GM21737 (cell line): Measurements from ENCODE around the gene ZNF287.

ENCODE experiments used
- ATAC-seq: cut with Tn5 transposase; IDR thresholded peaks from one replicate; pipeline ENCODE4 v1.9.1; 2021; ENCODE audit warnings: mild to moderate bottlenecking, moderate library complexity; ENCODE audit not compliant: unreplicated experiment

Gene ZNF287

GRCh38 chr17:16517477-16517876 is 51.5 kb downstream of the ZNF287 start:
- ATAC-seq, result no peak

DNA sequence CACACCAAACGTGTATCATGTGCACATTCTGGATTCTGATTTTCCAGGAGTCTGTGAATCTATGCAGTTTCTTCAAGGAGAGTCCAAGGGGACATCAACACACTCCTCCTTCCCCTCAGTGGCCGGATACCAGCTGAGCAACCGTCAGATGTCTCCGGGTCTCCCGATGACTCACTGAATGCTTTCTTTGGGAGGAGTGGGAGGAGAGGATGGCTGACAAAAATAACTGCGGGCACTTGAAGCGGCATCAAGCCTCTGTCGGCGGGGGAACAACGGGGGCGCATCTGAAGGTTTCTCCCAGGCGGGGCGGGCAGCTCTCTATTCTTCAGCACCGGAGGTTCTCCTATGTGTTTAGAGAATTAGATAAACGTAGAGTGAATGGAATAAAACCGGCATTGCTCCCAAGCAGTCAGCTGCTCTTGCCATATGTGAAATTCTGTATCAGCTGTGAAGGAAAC is 52.4 kb downstream of the ZNF287 start:
- no peak for ATAC-seq

DNA sequence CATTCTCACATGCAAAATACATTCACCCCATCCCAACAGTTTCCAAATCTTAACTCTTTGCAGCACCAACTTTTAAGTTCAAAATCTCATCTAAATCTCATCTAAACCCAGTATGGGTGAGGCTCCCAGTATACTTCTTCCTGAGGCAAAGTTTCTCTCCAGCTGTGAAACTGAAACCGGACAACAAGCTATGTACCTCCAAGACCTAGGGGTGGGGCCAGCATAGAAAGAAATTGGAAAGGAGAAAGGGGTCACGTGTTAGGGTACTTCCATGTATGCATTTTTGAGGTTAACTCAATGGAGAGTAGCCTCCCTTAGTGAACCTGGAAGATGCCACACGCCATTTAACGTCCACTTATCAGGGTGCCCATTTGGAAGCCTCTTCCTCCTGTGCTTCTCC is 53.1 kb downstream of the ZNF287 start:
- ATAC-seq, result no peak

- ATAC-seq, result no peak
These were observed 55.1 kb downstream of the ZNF287 start for GRCh38 chr17:16513873-16514272.

- no peak for ATAC-seq
These were observed 57.0 kb downstream of the ZNF287 start for GRCh38 chr17:16512011-16512410.

GRCh38 chr17:16511593-16511992 is 57.4 kb downstream of the ZNF287 start:
- no peak for ATAC-seq

- no peak for ATAC-seq
These were observed 61.0 kb downstream of the ZNF287 start for GRCh38 chr17:16507918-16508533.

DNA sequence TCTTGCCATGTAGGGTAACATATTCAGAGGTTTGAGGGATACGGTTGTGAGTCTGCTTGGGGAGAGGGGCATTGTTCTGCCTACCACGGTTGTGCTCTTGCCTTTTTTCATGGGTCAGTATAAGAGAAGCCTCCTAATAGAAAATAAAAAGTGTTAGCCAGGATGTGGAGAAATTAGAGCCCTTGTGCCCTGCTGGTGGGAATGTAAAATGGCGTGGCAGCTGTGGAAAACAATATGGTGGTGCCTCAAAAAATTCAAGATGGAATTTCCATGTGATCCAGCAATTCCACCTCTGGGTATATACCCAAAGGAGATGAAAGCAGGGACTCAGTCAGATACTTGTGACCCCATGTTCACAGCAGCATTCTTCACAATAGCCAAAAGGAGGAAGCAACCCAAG is 62.8 kb downstream of the ZNF287 start:
- no peak for ATAC-seq

DNA sequence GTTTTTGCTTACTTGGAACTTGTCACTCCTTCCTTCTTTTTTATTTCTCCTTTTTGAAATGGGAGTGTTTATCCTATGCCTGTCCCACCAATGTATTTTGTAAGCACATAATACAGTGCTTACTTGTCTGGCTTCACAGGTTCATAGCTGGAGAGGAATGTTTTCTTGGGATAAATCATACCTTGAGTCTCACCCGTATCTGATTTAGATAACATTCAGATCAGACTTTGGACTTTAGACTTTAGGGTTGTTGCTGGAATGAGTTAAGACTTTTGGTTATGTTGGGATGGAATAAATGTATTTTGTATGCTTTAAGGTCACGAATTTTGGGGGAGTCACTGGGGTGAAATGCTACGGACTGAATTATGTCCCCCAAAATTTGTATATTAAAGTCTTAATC is 64.0 kb downstream of the ZNF287 start:
- ATAC-seq, result no peak
